ENCODE results near the gene LYSMD2.
"Not testable (repeated sequence)": the region's sequence is repeated elsewhere in the genome, so short reads cannot be mapped to it uniquely, and the experiment has no call there.

LYSMD2 gene, protein sequence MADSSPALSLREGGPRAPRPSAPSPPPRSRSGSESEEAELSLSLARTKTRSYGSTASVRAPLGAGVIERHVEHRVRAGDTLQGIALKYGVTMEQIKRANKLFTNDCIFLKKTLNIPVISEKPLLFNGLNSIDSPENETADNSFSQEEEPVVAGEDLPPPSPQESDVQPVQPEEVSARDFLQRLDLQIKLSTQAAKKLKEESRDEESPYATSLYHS

DNA sequence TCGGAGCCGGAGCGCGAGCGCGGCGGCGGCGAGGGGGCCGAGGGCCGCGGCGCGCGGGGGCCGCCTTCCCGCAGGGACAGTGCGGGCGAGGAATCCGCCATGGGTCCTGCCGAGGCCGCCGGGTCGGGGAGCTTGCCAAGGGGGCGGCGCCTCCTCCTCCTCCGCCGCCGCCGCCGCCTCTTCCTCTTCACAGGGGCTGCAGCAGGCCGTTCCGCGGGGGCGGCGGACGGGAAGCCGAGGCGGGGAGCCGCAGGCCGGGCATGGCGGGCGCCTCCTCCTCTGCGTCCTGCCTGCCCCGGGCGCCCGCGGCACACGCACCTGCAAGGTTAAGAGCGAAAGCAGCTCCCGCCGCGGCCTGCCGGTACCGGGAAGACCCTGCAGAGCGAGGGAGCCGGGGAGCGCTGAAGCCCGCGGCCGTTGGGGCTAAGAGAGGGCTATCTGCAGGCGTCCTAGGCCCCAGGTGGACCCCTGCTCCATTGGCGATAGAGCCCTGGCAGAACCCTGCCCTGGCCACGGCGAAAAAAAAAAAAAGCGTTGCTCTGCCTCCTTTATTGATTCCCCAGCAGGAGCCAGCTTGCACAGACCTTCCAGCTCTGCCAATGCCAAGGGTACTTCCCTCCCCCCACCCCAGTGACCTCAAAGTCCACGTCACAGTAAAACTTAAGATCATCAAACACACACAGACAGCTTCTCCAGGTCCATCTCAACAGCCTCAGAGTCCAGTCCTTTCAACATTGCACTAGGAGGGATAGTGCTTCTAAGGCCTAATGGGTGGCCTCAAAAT lies at the start of gene LYSMD2:
Gene LYSMD2 (minus strand): TSS at position 134 of the 784 bp plus-strand sequence. CDS start 33 bp downstream, at position 101.
- peak; percentile 71 for DNase-seq

DNA sequence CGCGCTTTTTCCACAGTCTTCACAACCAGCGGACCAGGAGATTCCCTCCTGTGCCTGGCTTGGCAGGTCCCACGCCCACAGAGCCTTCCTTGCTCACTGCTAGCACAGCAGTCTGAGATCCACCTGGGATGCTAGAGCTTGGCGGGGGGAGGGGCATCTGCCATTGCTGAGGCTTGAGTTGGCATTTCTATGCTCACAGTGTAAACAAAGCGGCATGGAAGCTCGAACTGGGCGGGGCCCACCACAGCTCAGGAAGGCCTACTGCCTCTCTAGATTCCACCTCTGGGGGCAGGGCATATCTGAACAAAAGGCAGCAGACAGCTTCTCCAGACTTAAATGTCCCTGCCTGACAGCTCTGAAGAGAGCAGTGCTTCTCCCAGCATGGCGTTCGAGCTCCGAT lies 49.7 kb upstream of the LYSMD2 start:
- not testable (repeated sequence) for DNase-seq

DNA sequence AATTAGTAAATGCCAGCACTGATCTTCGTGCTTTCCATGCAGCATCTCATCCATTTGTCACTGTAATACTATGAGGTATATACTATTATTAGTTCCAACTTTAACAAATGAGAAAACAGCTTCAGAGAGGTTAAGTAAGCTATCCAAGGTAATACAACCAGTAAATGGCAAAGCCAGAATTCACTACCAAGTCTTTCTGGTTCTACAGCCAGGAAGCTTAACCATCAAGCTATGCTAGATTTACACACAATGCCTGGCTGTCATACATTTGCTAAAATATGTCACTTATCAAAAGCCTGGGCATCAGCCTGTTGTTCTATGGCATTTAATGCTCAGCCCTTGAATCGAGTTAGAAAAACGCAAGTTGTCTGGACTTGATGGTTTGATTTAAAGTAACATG lies 46.5 kb upstream of the LYSMD2 start:
- no peak for DNase-seq

DNA sequence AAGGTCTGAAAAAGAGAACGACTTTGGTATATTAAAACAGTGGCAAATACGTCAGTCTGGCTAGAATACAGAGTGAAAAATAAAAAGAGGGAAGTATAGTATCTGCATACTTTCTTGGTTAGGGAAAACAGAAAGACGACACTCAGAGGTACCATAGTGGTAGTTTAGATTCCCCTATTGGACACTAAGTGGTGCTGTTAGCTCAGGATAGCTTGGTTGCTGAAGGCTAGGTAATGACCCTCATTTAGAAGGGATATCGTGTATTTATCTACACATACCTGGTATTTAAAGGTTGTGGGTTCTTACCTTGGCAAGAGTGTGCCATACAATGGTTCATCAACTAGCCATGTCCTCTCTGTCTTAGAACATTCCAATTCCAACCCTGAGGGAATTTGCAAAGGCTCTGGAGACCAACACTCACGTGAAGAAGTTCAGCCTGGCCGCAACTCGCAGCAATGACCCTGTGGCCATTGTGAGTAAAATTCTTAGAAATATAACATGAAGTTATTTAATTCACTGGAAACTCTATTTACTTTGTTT lies 45.0 kb upstream of the LYSMD2 start:
- no peak for DNase-seq

DNA sequence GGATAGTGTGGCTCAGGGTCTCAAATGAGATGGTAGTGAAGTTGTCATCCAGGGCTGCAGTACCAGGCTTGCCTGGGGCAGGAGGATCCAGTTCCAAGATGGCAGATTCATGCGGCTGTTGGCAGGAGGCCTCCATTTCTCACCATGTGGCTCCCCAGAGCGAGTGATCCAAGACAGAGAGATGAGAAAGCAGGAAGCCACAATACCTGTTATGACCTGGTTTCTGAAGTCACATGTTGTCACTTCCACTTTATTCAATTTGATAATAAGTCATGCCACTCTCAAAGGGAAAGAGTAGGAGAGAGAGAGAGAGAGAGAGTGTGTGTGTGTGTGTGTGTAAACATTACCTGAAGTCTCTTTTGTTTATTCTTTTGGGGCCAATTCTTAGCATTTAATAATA lies 44.1 kb upstream of the LYSMD2 start:
- DNase-seq: no peak

DNA sequence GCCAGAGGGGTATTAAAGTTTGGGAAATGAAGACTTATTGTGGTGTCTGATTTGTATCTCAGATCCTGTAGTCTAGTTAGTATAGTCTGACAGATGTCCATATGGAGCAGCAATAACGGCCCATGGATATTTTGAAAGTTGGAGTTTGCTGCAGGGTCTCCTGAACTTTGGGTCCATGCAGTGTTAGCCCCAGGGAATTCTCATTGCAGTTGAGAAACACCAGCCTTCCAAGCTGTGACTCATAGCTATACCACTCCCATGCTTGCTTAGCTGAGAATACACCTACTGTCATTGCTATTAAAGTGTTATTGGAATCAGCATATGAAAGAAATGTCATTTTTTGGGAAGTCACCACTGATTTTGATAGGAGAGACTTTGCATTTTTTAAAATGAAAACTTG lies 43.2 kb upstream of the LYSMD2 start:
- DNase-seq: no peak

DNA sequence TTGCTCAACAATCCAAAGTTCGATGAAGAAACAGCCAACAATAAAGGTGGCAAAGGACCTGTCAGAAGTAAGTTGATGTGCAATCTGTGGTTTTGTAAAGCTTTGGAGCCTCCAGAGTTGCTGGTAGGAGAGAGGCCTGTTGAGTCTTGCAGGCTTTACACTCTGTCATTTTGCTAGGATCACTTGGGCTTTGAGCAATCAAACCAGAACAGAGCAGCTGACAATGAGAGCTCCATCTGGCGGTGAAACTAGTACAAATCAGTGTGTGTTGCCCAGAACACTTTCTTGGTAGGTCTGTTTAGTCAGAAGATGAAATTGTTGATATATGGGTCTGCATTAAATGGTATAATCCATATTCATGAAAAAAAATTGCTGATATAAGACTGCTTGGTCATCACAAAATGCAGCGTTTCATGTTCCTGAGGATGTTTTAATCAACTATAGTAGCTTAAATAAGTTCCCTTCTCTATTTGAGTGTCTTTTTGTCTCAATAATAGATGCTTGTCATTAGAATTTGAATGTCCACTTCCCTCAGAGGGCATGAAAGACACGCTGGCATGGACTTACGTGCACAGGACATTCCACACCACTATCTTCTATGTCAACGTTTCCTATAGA lies 39.6 kb upstream of the LYSMD2 start:
- DNase-seq: peak; percentile 75

DNA sequence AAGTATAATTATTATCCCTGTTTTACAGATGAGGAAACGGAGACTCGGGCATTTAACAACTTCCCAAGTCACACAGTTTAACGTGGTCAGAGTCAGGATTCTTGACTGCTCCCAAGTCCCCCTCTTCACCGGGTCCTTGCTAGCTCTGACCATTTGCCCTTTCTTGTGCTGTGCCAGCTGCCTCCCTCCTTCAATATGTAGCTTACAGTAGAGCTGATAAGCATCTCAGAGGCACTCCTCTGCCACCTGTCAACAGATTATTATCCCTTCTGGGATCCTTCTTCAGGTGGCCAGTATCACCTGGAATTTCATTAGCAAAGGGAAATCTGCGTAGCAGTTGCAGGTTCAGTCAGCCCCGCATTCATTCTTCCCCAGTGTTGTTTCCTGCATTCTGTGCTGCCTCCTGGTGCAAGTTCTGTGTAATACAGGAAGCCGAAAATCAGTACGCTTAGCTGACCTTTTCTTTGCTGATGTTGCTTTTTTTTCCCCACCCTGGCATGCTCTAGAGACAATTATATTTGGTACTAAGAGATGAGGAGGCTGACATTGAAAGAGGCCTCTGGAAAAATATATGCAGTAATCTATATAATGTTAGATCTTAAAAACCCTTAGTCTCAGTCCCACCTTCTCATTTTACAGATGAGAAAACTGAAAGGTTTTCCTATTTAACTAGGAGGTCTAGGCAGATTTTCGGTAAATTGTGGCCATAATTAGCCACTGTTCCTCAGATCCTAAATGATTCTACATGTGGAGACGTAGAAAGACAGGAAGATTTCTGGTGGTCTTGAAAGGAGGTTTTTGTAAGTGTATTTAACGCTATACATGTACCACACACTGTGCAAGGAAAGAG lies 38.7 kb upstream of the LYSMD2 start:
- DNase-seq: peak; percentile 66

DNA sequence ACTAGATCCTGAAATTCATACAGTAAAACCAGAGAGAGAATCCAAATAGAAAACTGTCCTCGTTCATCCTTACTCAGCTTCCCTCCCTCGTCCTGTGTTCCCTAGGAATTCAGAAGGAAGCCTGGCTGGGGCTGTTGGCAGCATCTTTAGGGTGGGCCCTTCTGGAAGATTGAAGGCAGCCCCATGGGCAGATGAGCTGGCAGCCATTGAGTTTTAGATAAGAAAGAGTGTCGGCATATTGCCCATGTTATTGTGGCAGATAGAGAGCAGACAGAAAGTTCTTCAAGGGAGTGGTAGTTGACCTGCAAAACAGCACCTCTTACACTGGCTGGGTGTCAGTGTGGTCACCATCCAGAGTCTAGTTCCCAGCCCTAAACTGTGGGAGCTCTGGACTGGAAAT lies 37.5 kb upstream of the LYSMD2 start:
- DNase-seq: no peak

DNA sequence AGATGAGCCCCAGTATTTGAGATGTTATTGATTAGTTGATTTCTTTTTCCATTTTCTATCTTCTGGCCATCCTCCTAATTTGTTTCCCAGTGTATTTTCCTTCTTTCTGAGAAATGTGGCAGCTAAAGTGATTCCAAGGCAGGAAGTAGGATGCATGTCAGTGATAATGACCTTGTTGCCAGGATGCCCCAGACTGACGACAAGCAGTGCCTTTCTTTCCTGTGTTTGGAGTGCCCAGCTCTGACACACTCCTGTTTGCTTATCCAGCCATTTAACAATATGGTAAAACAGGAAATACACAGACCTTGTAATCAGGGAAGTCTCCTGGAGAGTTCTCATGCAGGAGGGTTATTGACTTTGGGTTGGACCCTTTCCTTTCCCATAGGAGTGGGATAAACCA lies 34.3 kb upstream of the LYSMD2 start:
- no peak for DNase-seq

DNA sequence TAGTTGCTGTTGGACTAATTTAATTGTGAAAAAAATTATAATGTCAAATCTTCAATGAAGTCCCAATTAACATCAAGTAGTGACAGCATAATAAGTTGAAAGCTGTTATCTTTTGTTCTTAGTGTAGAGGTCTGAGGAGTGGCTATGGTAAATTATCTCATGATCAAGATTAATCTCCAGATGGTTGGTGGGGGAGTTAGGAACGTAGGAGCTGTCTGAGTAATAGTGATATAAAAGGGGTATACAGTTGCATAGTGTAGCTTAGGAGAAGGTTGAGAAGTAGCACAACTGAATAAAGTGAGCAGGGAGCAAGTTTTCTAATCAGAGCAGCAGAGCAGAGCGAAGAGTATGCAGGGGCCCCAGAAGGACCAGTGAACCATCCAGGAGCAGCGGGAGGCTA lies 33.4 kb upstream of the LYSMD2 start:
- no peak for DNase-seq

DNA sequence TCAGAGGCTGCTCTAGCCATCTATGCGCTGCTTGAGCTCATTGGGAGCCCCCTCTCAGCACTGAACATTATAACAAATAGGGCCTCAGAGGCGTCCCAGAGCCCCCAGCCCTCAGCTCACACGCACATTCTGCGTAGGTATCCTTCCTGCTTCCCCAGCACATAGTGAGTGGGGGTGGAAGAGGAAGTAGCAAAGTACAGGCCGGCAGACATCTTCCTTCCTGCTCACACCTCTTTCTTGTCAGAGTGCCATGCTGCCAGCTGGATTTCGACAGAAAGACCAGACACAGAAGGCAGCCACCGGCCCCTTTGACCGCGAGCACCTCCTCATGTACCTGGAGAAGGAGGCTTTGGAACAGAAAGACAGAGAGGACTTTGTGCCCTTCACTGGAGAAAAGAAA lies 30.6 kb upstream of the LYSMD2 start:
- DNase-seq: no peak

DNA sequence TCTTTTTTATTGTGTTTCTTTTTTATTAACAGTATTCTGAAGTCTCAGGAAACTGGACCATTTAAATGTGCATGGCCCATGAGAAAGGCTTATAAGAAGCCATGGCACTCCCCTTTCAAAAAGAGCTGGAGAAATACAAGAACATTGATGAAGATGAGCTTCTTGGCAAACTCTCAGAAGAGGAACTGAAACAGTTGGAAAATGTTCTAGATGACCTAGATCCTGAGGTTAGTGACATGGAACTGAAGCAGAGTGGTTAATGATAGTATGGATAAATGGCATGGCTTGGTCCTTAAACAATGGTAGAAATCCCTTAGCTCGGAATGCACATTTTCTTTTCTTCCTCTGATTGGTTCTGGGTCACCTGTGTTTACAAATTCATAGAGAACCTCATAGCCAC lies 28.9 kb upstream of the LYSMD2 start:
- no peak for DNase-seq

DNA sequence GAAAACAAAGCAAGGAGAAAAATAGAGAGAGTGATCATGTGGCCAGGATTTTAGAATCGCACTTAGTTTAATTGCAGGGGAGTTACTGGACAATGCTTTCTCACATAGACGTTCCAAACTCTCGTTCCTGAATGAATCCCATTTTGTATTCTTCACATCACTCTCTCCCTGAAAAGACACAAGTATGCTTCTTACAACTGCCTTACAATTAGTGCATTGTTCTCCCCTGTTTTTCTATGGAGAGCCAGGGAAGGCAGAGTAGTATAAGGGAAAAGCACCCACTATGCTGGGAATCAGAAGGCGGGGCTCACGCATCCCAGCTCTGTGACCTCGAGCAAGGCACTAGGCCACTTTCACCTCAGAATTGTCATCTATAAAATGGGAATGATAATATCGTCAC lies 28.3 kb upstream of the LYSMD2 start:
- no peak for DNase-seq

DNA sequence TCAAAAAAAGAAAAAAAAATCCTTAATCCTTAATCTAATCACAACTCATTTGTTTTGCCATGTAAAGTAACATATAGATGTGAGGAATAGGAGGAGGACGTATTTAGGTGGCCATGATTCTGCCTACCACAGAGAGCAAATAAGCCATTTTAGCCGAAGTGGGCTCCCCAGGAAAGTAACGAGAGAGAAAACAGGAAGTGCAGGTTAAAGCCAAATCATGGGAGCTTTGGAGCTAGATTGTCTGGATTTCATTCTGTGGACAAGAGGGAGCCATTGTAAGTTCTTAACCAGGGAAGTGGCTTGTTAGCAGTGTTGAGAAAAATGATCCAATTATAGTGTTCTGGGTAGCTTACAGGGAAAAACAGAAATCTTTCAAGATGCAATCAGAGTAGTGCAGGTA lies 23.4 kb upstream of the LYSMD2 start:
- no peak for DNase-seq

DNA sequence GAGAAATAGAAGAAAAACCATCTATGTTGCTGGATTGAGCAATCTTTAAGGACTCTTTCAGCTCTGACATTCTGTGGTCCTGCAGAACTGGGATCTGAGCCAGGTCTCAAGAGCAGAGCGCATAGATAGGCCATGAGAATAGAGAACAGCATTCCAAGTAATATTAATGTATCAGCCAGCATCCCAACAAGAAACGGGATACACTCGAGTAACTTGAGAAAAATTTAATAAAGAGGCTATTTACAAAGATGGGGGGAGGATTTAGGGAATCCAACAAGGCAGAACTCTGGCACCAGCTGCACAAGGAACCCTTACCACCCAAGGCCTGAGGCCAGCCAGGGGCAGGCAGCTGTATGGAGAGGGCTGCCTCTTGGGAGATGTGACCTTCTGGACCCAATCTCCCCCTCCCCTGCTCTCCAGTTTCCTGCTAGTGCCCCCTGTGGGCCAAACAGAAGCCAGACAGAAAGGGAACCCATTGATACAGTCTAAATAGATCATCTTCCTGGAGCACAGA lies 22.2 kb upstream of the LYSMD2 start:
- no peak for DNase-seq

DNA sequence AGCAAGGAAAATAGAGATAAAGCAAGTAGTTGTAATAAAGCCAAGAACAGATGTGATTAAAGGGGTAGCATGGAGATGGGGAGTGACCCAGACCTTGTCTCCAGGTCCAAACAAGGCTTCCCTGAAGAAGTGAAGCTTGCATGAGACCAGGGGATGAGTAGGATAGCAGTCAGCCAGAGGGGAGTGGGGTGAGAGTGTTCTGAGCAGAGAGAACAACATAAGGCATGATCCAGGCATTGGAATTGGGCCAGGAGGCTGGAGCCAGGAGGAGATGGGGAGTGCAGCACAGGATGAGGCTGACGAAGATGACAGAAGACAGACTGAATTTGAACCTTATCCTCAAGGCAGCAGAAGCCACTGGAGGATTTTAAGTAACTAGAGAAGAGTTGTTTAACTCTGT lies 21.2 kb upstream of the LYSMD2 start:
- DNase-seq: no peak

DNA sequence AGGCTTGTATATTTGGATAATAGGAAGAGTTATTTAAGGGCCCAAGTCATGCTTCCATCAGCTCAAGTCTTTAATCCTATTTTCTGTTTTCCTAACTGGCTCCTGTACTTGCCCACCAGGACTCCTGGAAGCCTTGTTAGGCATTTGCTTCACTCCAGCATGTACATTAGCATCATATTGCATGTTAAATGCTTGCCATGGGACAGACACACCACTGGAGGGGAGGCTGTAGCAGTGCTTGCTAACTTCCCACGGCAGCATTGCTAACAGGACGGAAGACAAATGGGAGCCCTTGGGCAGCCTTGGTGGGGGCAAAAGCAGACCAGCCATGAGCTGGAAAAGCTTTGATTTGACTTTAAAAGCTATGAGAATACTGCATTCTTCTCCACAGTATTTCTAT lies 20.0 kb upstream of the LYSMD2 start:
- DNase-seq: no peak

DNA sequence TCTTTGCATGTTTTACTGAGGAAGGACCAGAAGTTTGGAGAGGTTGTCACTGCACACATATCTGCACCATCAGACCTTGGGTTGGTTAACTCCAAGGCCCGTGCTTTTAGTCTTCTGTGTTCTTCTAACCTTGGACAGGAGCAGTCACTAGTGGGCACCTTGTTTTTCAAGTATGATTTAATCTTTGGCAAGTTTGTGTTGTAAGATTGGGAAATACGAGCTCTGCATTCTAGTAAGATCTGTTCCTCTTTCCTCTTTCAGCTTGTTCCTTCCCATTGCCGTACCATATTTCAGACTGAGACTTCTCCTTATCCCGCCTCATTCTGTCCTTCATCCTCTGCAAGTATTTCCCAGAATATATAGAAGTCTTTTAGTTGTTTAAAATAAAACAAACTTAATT lies 19.0 kb upstream of the LYSMD2 start:
- DNase-seq: no peak

DNA sequence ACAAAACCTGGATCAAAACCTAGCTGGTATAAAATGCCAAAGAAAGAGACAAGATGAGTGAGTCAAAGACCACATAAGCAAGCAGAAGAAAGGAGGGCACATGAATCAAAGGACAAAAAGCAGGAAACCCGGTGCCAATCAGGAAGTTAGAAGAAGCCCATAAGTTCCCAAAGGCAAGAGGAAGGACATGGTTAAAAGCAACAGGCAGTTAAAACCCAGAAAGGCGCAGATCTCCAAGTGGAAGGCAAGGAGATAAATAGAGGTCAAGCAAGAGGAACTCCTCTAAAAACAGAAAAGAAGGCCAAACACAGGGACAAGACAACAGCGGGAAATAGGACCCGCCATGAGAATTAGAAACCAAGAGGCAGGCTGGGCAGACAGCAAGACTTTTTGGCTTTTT lies 18.3 kb upstream of the LYSMD2 start:
- DNase-seq: no peak

DNA sequence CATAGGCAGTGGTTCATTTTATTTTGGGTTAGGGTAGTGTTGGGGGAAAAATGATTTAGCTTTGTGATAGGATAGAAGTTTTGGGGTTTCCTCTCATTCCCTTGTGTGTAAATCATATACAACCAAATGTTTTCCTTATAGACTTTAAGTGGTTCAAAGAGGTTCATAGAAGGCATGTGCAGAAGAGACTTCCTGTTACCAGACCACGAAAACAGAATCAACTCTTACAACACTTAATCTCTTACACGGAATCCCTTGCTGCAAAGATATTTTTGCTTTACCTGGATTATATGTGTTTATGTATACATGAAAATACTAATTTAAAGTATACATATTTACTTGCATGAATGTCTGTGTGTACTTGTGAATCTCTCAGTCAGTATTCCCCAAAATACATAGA lies 16.8 kb upstream of the LYSMD2 start:
- no peak for DNase-seq

DNA sequence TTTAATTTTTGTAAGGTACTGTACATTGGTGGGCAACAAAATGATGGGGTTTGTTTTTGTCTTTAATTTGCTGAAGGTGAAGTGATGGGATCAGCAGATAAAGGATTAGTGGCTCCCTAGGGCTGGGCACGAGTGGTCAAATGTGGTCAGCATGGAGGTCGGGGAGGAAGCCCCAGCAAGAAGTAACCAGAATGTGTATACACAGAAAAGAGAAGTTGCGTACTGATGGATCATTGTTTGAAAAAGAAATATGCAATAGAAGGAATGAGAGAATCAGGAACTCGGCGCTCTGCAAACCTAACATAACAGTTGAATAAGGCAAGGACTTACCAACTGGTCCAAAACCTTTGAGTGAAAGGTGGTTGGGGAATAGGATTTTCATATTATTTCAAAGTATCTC lies 15.4 kb upstream of the LYSMD2 start:
- DNase-seq: no peak
